Cardiac fibroblast (primary cell): ENCODE results near the gene NACA.

ENCODE experiments used
- DNase-seq, 2 donors: peaks; one replicate each; pipeline versions ENCODE4 v3.0.0 to v3.0.0-alpha.2; 2010; ENCODE audit warnings: low read depth in 2 of 2
- H3K4me3 ChIP-seq, 2 donors: replicated peaks in 1 of 2; 1 replicate in 1 of 2; 2 replicates in 1 of 2; pipeline ENCODE4 v1.5.1; 2011; ENCODE audit warnings: low read depth in 2 of 2, low read length in 2 of 2, mild to moderate bottlenecking in 2 of 2, moderate library complexity in 1 of 2
- CTCF ChIP-seq: IDR thresholded peaks from one replicate; pipeline ENCODE4 v1.5.1; 2011; ENCODE audit warnings: low read depth, mild to moderate bottlenecking, low read length, inconsistent platforms

The NACA gene

GRCh38 chr12:56724701-56724971 lies 463 bp downstream of the NACA start:
- DNase-seq: no peak
- no peak for TF ChIP-seq CTCF

GRCh38 chr12:56723889-56724700 lies 1.0 kb downstream of the NACA start:
- no peak for TF ChIP-seq CTCF
- H3K4me3 ChIP-seq: peak overlapping the region; percentile 90 to 99
- DNase-seq: peak; percentile 87 to 88

More at GRCh38 chr12:56724701-56724971, 463 bp downstream of the NACA start:
- H3K4me3 ChIP-seq: peak overlapping the region; percentile 90 to 99

- TF ChIP-seq CTCF: no peak
- DNase-seq: no peak
- peak overlapping the region; percentile 90 to 99 for H3K4me3 ChIP-seq
These were observed 1.7 kb downstream of the NACA start for GRCh38 chr12:56723352-56723751.

- TF ChIP-seq CTCF: no peak
- H3K4me3 ChIP-seq: peak overlapping the region in 1 of 2 donors; percentile 99
- DNase-seq: no peak
These were observed 2.3 kb downstream of the NACA start for GRCh38 chr12:56722832-56723231.

GRCh38 chr12:56721721-56722120 lies 3.4 kb downstream of the NACA start:
- DNase-seq: peak in 1 of 2 donors; percentile 16
- H3K4me3 ChIP-seq: peak overlapping the region in 1 of 2 donors; percentile 7
- no peak for TF ChIP-seq CTCF

GRCh38 chr12:56721216-56721615 lies 3.9 kb downstream of the NACA start:
- TF ChIP-seq CTCF: no peak
- no peak for DNase-seq
- no peak overlapping the region for H3K4me3 ChIP-seq

GRCh38 chr12:56720731-56721151 lies 4.4 kb downstream of the NACA start:
- no peak for DNase-seq
- TF ChIP-seq CTCF: no peak
- H3K4me3 ChIP-seq: no peak overlapping the region
